ENCODE measurements around the gene MEGF6. TPM values are rescaled to one million over a fixed set of nuclear protein-coding genes. Genes with fewer than 3 reads are reported as not detected.

Gene MEGF6
- total and polyA plus RNA-seq, 9 of the 15 experiments (the other 6 are each of a cell fraction or from before 2014, with no cell fraction given): 0.03 to 1.7 (median 0.24) TPM; not detected in 3

DNA sequence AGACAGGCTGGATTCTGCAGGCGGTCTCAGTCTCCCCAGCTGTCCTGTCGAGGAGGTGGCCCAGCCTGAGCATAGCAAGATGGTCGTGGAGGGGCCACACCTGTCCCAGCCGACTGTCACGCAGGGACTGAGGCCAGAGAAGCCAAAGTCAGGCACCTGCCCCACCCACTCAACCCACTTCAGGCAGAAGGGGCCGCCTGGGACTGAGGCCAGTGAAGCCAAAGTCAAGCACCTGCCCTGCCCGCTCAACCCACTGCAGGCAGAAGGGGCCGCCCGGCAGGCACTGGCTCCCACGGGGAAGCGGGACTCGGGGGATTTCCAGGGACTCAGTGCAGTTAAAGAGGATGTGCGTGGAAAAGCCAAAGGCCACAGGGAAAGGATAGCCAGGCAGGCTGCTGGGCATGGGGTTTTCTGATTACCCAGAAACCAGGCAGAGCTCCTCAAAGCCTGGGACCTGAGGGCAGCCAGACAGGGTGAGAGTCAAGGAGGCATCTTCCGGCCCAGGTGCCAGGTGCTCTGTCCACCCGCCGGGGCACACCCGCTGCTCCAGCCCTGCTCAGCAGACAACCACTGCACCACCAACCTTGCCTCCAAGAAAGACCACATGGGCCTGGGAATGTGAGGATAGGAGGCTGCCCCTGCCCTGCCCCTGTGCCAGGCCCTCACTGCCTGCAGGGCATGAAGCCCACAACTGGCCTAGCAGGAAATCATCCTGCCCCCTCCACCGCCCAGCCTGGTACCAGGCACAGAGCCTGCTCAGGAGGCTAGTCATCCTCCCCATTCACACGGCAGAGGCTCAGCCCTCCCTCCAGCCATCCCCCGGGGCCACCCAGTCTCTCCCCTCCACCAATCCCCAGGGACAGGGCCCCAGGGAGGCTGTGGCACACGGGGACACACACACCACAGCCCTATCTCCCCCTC is 41.0 kb downstream of the MEGF6 start:
- TF ChIP-seq RBFOX2 (IDR thresholded peaks at IDR 0.05; ENCODE audit: low read depth, low read length) (0 out of 2 replicates have a peak, but pooled peaks have one; percentile 19), MCM7 (IDR thresholded peaks at IDR 0.05) (no peak), POLR2G (IDR thresholded peaks at IDR 0.05; ENCODE audit: low read depth, low read length) (peak; percentile 22; the same call in 1 of the 2 replicates)
- no peak overlapping the region for H3K4me3 ChIP-seq
- peaks cover 35% of the 10 kb centered on the region for H4K20me1 ChIP-seq (replicated peaks; ENCODE audit: control insufficient read depth, insufficient read depth, low read length)
- no peaks in the 10 kb centered on the region for H3K9me3 ChIP-seq (replicated peaks; ENCODE audit: control insufficient read depth, insufficient read depth, low read depth, low read length)
- no TSS peak for BruUV-seq (replicated peaks)
- DNase-seq (ENCODE audit: extremely low read depth in 1 of 4, low spot score in 3 of 4): no peak
- no peaks in the 10 kb centered on the region for H3K36me3 ChIP-seq (ENCODE audit: control insufficient read depth, insufficient read depth, low read length)
- CTCF ChIA-PET (ENCODE audit: low intra/inter-chr PET ratio): no interaction called here
- WGBS (ENCODE audit: insufficient coverage, low coverage, missing lambda C conversion rate): 9% methylated on average over 21 of the region's 21 CpGs
- POLR2A ChIA-PET: interaction anchor here (0.6 kb wide), 1 partner anchor 330 kb away, joined by 3 read pairs; the partner anchor contains the start of gene C1orf174
- H3K79me2 ChIP-seq (ENCODE audit: control insufficient read depth, insufficient read depth, low read length): no peaks in the 10 kb centered on the region
- no peaks in the 10 kb centered on the region for H3K9me1 ChIP-seq (ENCODE audit: control insufficient read depth, insufficient read depth, low read length)
- ATAC-seq: no peak
- H3K9ac ChIP-seq (ENCODE audit: insufficient read depth in 1 of 2, low read depth in 2 of 2, low read length in 2 of 2): no peak overlapping the region; a peak in 1 of 4 replicates
- peaks cover 5 to 34% of the 10 kb centered on the region in 2 experiments; a peak in 2 of 5 replicates for H3K27me3 ChIP-seq (ENCODE audit: control insufficient read depth in 2 of 2, insufficient read depth in 2 of 2, low read length in 2 of 2)
- H3K4me2 ChIP-seq (ENCODE audit: insufficient read depth, low read length): no peak overlapping the region
- no peak for FAIRE-seq
- H3K4me1 ChIP-seq (replicated peaks in 1 of 2; ENCODE audit: control insufficient read depth in 2 of 2, insufficient read depth in 2 of 2, low read length in 2 of 2): peaks cover 0 to 13% of the 10 kb centered on the region in 2 experiments; a peak in 1 of 5 replicates
- in situ Hi-C loops (cut with MboI): no loop called here
- H3K27ac ChIP-seq (ENCODE audit: extremely low read depth, low read depth, low read length): no peak overlapping the region
- intact Hi-C loops (cut with micrococcal nuclease): no loop called here
- no peak overlapping the region for H2AFZ ChIP-seq (ENCODE audit: low read depth, low read length)

DNA sequence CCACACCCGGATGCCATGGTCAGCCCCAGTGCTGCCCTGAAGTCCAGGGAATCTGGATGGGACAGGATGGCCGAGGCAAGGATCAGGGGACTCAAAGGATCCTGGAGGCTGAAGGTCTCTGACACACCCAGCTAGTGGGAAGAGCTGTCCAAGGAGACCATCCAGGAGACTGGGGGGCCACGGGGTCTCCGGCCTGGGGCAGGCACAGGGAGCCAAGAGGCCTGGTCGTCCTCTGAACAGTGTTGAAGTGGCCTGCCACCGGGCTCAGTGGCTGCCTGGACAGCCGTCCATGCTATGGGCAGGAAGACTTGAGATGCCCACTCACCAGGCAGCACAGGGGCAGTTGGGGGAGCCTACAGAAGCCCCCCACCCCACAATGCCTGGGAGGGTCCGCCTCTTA is 41.9 kb downstream of the MEGF6 start:
- FAIRE-seq: no peak
- no peaks in the 10 kb centered on the region for H3K9me3 ChIP-seq (replicated peaks; ENCODE audit: control insufficient read depth, insufficient read depth, low read depth, low read length)
- POLR2A ChIA-PET: no interaction called here
- in situ Hi-C loops (cut with MboI): no loop called here
- ATAC-seq: no peak
- intact Hi-C loops (cut with micrococcal nuclease): no loop called here
- no peaks in the 10 kb centered on the region for H3K36me3 ChIP-seq (ENCODE audit: control insufficient read depth, insufficient read depth, low read length)
- no peak overlapping the region for H3K4me2 ChIP-seq (ENCODE audit: insufficient read depth, low read length)
- peaks cover 0 to 17% of the 10 kb centered on the region in 2 experiments; a peak in 1 of 5 replicates for H3K4me1 ChIP-seq (replicated peaks in 1 of 2; ENCODE audit: control insufficient read depth in 2 of 2, insufficient read depth in 2 of 2, low read length in 2 of 2)
- no peak overlapping the region for H2AFZ ChIP-seq (ENCODE audit: low read depth, low read length)
- no peak for DNase-seq (ENCODE audit: extremely low read depth in 1 of 4, low spot score in 3 of 4)
- CTCF ChIA-PET (ENCODE audit: low intra/inter-chr PET ratio): no interaction called here
- peaks cover 44% of the 10 kb centered on the region for H4K20me1 ChIP-seq (replicated peaks; ENCODE audit: control insufficient read depth, insufficient read depth, low read length)
- no peaks in the 10 kb centered on the region for H3K9me1 ChIP-seq (ENCODE audit: control insufficient read depth, insufficient read depth, low read length)
- no TSS peak for BruUV-seq (replicated peaks)
- H3K27me3 ChIP-seq (ENCODE audit: control insufficient read depth in 2 of 2, insufficient read depth in 2 of 2, low read length in 2 of 2): peaks cover 5 to 35% of the 10 kb centered on the region in 2 experiments; a peak in 2 of 5 replicates
- H3K27ac ChIP-seq (ENCODE audit: extremely low read depth, low read depth, low read length): no peak overlapping the region
- H3K79me2 ChIP-seq (ENCODE audit: control insufficient read depth, insufficient read depth, low read length): no peaks in the 10 kb centered on the region
- WGBS (ENCODE audit: insufficient coverage, low coverage, missing lambda C conversion rate): 7% methylated on average over 8 of the region's 8 CpGs
- no peak overlapping the region for H3K4me3 ChIP-seq
- no peak overlapping the region for H3K9ac ChIP-seq (ENCODE audit: insufficient read depth in 1 of 2, low read depth in 2 of 2, low read length in 2 of 2)
- TF ChIP-seq, protein P1, sequence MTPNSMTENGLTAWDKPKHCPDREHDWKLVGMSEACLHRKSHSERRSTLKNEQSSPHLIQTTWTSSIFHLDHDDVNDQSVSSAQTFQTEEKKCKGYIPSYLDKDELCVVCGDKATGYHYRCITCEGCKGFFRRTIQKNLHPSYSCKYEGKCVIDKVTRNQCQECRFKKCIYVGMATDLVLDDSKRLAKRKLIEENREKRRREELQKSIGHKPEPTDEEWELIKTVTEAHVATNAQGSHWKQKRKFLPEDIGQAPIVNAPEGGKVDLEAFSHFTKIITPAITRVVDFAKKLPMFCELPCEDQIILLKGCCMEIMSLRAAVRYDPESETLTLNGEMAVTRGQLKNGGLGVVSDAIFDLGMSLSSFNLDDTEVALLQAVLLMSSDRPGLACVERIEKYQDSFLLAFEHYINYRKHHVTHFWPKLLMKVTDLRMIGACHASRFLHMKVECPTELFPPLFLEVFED (CRISPR knock-in tag; conservative IDR thresholded peaks at IDR 0.05): no peak
- TF ChIP-seq CC2D1A (IDR thresholded peaks at IDR 0.05) (no peak), KLF13 (tag; IDR thresholded peaks at IDR 0.05; ENCODE audit: borderline replicate concordance, low read depth) (no peak), TEAD4 (IDR thresholded peaks at IDR 0.05; ENCODE audit: low read length) (no peak), TEAD4 (CRISPR knock-in tag; IDR thresholded peaks at IDR 0.05; ENCODE audit: borderline replicate concordance) (no peak), ELF2 (CRISPR knock-in tag; IDR thresholded peaks at IDR 0.05) (no peak)
- TF ChIP-seq, protein P2, sequence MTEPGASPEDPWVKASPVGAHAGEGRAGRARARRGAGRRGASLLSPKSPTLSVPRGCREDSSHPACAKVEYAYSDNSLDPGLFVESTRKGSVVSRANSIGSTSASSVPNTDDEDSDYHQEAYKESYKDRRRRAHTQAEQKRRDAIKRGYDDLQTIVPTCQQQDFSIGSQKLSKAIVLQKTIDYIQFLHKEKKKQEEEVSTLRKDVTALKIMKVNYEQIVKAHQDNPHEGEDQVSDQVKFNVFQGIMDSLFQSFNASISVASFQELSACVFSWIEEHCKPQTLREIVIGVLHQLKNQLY (CRISPR knock-in tag; conservative IDR thresholded peaks at IDR 0.05): no peak
- TF ChIP-seq, protein P3, sequence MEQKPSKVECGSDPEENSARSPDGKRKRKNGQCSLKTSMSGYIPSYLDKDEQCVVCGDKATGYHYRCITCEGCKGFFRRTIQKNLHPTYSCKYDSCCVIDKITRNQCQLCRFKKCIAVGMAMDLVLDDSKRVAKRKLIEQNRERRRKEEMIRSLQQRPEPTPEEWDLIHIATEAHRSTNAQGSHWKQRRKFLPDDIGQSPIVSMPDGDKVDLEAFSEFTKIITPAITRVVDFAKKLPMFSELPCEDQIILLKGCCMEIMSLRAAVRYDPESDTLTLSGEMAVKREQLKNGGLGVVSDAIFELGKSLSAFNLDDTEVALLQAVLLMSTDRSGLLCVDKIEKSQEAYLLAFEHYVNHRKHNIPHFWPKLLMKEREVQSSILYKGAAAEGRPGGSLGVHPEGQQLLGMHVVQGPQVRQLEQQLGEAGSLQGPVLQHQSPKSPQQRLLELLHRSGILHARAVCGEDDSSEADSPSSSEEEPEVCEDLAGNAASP (IDR thresholded peaks at IDR 0.05): no peak

Data from K562 (cell line).